Tibial nerve (tissue), 4 donors: ENCODE data around the gene RAB23.

Experiments
- EP300 ChIP-seq, 2 donors: sonication (generic); formaldehyde crosslinking; IDR thresholded peaks; one replicate each; pipeline ENCODE4 v1.6.1; 2017; ENCODE audit warnings: antibody characterized with exemption in 2 of 2, mild to moderate bottlenecking in 1 of 2
- POLR2A ChIP-seq, 2 donors: fragments of 450-650 bp; IDR thresholded peaks; one replicate each; pipeline ENCODE4 v1.6.1; 2017; ENCODE audit warnings: antibody characterized with exemption in 2 of 2, mild to moderate bottlenecking in 2 of 2, moderate library complexity in 2 of 2
- TF ChIP-seq, protein P1 (sequence below), 5 experiments: fragments of 200-600 bp in 3 of 5; fragments of 450-650 bp in 2 of 5; sonication (generic) in 3 of 5; IDR thresholded peaks; one replicate each; pipeline ENCODE4 v1.5.1; 2016 to 2019; ENCODE audit warnings: antibody characterized with exemption in 5 of 5, mild to moderate bottlenecking in 3 of 5, moderate library complexity in 2 of 5

GRCh38 chr6:57193177-57193576 lies 28.9 kb downstream of the RAB23 start:
- no peak for TF ChIP-seq POLR2A (IDR thresholded peaks at IDR 0.05)
- TF ChIP-seq EP300 (IDR thresholded peaks at IDR 0.05), result no peak
- TF ChIP-seq, protein P1, sequence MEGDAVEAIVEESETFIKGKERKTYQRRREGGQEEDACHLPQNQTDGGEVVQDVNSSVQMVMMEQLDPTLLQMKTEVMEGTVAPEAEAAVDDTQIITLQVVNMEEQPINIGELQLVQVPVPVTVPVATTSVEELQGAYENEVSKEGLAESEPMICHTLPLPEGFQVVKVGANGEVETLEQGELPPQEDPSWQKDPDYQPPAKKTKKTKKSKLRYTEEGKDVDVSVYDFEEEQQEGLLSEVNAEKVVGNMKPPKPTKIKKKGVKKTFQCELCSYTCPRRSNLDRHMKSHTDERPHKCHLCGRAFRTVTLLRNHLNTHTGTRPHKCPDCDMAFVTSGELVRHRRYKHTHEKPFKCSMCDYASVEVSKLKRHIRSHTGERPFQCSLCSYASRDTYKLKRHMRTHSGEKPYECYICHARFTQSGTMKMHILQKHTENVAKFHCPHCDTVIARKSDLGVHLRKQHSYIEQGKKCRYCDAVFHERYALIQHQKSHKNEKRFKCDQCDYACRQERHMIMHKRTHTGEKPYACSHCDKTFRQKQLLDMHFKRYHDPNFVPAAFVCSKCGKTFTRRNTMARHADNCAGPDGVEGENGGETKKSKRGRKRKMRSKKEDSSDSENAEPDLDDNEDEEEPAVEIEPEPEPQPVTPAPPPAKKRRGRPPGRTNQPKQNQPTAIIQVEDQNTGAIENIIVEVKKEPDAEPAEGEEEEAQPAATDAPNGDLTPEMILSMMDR (IDR thresholded peaks at IDR 0.05), result no peak
